ENCODE data around the gene RANBP17. TPM values are rescaled to one million over a fixed set of nuclear protein-coding genes. Genes with fewer than 3 reads are reported as not detected.

Gene RANBP17
- total RNA-seq, 1 donor from 2014 or later: not detected

- Mint-ChIP-seq H3K27ac (no peak overlapping the region), H3K9me3 (no peaks in the 10 kb centered on the region), H3K4me3 (ENCODE audit: low read depth) (no peak overlapping the region), H3K4me1 (ENCODE audit: low read depth) (no peaks in the 10 kb centered on the region), H3K36me3 (ENCODE audit: low read depth) (no peaks in the 10 kb centered on the region), H3K27me3 (ENCODE audit: low read depth) (peaks cover 9% of the 10 kb centered on the region)
- intact Hi-C loops (cut with micrococcal nuclease): no loop called here
- DNase-seq (ENCODE audit: low spot score): no peak
These were observed 480.7 kb downstream of the RANBP17 start for GRCh38 chr5:171342362-171343111.

GRCh38 chr5:171344936-171345608, 483.3 kb downstream of the RANBP17 start:
- DNase-seq (ENCODE audit: low spot score): no peak
- no peak overlapping the region for H3K4me3 Mint-ChIP-seq (ENCODE audit: low read depth)
- intact Hi-C loops (cut with micrococcal nuclease): no loop called here
- H3K9me3 Mint-ChIP-seq: no peaks in the 10 kb centered on the region
- peaks cover 2% of the 10 kb centered on the region for H3K27me3 Mint-ChIP-seq (ENCODE audit: low read depth)
- no peaks in the 10 kb centered on the region for H3K4me1 Mint-ChIP-seq (ENCODE audit: low read depth)
- H3K27ac Mint-ChIP-seq: no peak overlapping the region
- H3K36me3 Mint-ChIP-seq (ENCODE audit: low read depth): no peaks in the 10 kb centered on the region

Other genes with a start within 250 kb of the RANBP17 start
- not detected in 2 replicates for gene GABRP, start 78.3 kb upstream of the RANBP17 start, total RNA-seq

All from activated T-helper 2 cell treated with anti-CD3 and anti-CD28 coated beads, Interferon-gamma antibody, Interleukin-2, Interleukin-4, amounts not matched to agents 10 μg/mL and 5 μg/mL and 100 μg/mL, durations not matched to agents 14 hours and 24 hours and 36 hours (primary cell).